ENCODE data around the gene SCUBE1.

DNA sequence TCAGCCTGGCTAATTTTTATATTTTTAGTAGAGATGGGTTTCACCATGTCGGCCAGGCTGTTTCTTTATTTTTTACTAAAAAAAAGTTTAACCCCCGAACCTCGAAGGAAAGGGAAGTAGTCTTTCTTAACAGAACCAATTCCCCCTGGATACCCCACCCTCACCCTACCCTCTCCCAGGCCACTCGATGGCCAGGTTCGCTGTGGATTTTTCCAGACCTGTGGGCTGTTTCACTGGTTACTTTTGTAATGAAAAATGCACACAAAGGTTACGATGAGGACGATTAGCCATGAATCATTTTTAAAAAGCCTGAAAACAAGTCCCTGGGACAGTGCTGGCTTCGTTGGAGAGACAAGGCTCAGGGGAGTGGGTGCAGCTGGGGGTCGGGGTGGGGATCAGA is 189.3 kb downstream of the SCUBE1 start:
- TF ChIP-seq EZH2 (IDR thresholded peaks at IDR 0.05; ENCODE audit: insufficient read depth, poor library complexity, severe bottlenecking) (no peak), EZH2phosphoT487 (IDR thresholded peaks at IDR 0.05; ENCODE audit: insufficient read depth, low read depth) (no peak)

All from GM23248 (cell line).